NCI-H526 (cell line): ENCODE measurements around the gene CATSPERD.
"Not testable (repeated sequence)": the region's sequence is repeated elsewhere in the genome, so short reads cannot be mapped to it uniquely, and the experiment has no call there.

Experiments used
- DNase-seq, 2 experiments: peaks; one replicate each; lab custom pipeline; 2025; lab: John Stamatoyannopoulos, UW

Gene CATSPERD

GRCh38 chr19:5727453-5728050, 7.1 kb downstream of the CATSPERD start:
- no peak for DNase-seq

GRCh38 chr19:5733172-5733571, 12.7 kb downstream of the CATSPERD start:
- not testable (repeated sequence) for DNase-seq

- DNase-seq, result no peak
Measured at GRCh38 chr19:5738423-5738822, 18.0 kb downstream of the CATSPERD start.

GRCh38 chr19:5742051-5742450, 21.6 kb downstream of the CATSPERD start:
- DNase-seq, result no peak

GRCh38 chr19:5743630-5744029, 23.2 kb downstream of the CATSPERD start:
- no peak for DNase-seq

GRCh38 chr19:5744999-5745398, 24.6 kb downstream of the CATSPERD start:
- DNase-seq, result not testable (repeated sequence)

GRCh38 chr19:5748920-5749319, 28.5 kb downstream of the CATSPERD start:
- DNase-seq, result not testable (repeated sequence)

- DNase-seq, result no peak
Measured at GRCh38 chr19:5749505-5749904, 29.1 kb downstream of the CATSPERD start.

- DNase-seq, result no peak
Measured at GRCh38 chr19:5751709-5752108, 31.3 kb downstream of the CATSPERD start.

- no peak for DNase-seq
Measured at GRCh38 chr19:5753743-5754142, 33.3 kb downstream of the CATSPERD start.

- no peak for DNase-seq
Measured at GRCh38 chr19:5762608-5763217, 42.3 kb downstream of the CATSPERD start.

- DNase-seq, result no peak
Measured at GRCh38 chr19:5765220-5765619, 44.8 kb downstream of the CATSPERD start.

- DNase-seq, result no peak
Measured at GRCh38 chr19:5767949-5768348, 47.5 kb downstream of the CATSPERD start.

GRCh38 chr19:5772416-5772815, 52.0 kb downstream of the CATSPERD start:
- DNase-seq, result no peak

- no peak for DNase-seq
Measured at GRCh38 chr19:5773276-5773675, 52.8 kb downstream of the CATSPERD start.

GRCh38 chr19:5774921-5775320, 54.5 kb downstream of the CATSPERD start:
- no peak for DNase-seq

GRCh38 chr19:5775668-5776309, 55.4 kb downstream of the CATSPERD start:
- no peak for DNase-seq

- DNase-seq, result no peak
Measured at GRCh38 chr19:5778402-5778801, 58.0 kb downstream of the CATSPERD start.

GRCh38 chr19:5780916-5781315, 60.5 kb downstream of the CATSPERD start:
- DNase-seq, result not testable (repeated sequence)

GRCh38 chr19:5782322-5782721, 61.9 kb downstream of the CATSPERD start:
- DNase-seq, result no peak

GRCh38 chr19:5782945-5783919, 62.8 kb downstream of the CATSPERD start:
- no peak for DNase-seq

- no peak for DNase-seq
Measured at GRCh38 chr19:5784581-5785147, 64.2 kb downstream of the CATSPERD start, which contains the start of gene PRR22. Gene PRR22 (minus strand): TSS chr19:5784746. CDS start chr19:5784660, 86 bp downstream.
